GM19328 (cell line): ENCODE results near the gene RGPD3.

Experiments used
- ATAC-seq: cut with Tn5 transposase; IDR thresholded peaks from one replicate; pipeline ENCODE4 v1.9.1; 2021; ENCODE audit warnings: mild to moderate bottlenecking, moderate library complexity; ENCODE audit not compliant: unreplicated experiment

The RGPD3 gene

DNA sequence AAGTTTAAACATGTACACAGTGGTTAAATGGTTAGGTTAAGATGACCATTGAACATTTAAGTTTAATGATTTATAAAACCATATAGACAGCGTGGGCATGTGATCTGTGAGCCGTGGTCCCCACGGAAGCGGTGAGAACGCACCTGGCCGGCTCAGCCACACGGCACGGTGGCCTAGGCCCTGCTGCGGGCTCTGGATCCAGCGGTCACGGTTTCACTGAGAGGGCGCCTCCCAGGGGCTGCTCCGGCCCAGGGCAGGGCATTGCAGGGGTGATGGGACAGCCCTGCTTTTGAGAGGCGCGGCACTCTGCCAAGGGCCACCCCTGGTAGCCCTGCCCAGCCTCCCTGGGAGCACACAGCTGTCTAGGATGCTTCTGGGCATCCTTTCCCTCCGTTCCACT is 124.9 kb downstream of the RGPD3 start:
- no peak for ATAC-seq

DNA sequence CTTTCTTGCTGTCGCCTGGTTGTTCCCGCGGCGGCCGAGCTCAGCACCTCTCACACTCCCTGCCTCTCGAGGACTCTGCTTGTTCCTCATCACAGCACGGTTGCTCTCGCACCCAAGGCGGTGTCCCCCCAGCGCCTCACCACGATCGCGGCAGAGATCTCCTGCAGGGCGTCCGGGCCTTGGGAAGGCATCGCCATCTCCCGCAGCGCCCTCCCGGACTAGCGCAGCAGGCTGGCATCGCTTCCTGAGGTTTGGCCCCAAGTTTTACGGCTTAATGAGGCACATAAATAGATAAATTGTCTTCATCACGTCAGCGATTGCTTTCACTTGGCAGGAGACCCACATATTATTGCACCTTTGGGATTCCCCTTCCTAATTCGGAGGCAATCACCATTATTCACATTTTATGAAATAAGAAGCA is 125.4 kb downstream of the RGPD3 start:
- ATAC-seq, result no peak

DNA sequence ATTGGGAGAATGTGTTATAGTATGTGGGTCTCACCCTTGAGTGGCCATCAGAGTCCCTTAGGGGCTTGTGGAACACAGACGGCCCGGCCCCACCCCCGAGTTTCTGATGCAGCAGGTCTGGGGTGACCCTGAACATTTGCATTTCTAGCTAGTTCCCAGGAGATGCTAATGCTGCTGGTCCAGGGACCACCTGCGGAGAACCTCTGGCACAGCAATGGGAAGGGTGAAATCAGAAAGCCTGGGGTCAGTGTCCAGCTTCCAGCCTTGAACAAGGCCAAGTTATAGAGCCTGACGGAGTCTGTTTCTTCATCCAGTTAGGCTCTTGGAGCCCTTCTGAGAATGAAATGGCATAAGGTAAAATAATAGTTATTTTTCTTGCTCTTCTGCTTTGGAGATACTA is 126.5 kb downstream of the RGPD3 start:
- ATAC-seq, result no peak
